ENCODE data around the gene MAPKBP1. TPM values are rescaled to one million over a fixed set of nuclear protein-coding genes. Genes with fewer than 3 reads are reported as not detected.

The MAPKBP1 gene
- total RNA-seq, 1 donor from 2014 or later = 28.9 TPM

- no peaks in the 10 kb centered on the region for H3K27me3 Mint-ChIP-seq
- no peak overlapping the region for H3K27ac Mint-ChIP-seq
- TF ChIP-seq, protein P1, sequence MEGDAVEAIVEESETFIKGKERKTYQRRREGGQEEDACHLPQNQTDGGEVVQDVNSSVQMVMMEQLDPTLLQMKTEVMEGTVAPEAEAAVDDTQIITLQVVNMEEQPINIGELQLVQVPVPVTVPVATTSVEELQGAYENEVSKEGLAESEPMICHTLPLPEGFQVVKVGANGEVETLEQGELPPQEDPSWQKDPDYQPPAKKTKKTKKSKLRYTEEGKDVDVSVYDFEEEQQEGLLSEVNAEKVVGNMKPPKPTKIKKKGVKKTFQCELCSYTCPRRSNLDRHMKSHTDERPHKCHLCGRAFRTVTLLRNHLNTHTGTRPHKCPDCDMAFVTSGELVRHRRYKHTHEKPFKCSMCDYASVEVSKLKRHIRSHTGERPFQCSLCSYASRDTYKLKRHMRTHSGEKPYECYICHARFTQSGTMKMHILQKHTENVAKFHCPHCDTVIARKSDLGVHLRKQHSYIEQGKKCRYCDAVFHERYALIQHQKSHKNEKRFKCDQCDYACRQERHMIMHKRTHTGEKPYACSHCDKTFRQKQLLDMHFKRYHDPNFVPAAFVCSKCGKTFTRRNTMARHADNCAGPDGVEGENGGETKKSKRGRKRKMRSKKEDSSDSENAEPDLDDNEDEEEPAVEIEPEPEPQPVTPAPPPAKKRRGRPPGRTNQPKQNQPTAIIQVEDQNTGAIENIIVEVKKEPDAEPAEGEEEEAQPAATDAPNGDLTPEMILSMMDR (IDR thresholded peaks at IDR 0.05; ENCODE audit: unreplicated experiment) = no peak
- no peak overlapping the region for H3K4me3 Mint-ChIP-seq (ENCODE audit: low read depth)
- no peak for DNase-seq (ENCODE audit: low spot score, unreplicated experiment)
- H3K9me3 Mint-ChIP-seq (ENCODE audit: low read depth) = no peaks in the 10 kb centered on the region
- peaks cover 9% of the 10 kb centered on the region for H3K36me3 Mint-ChIP-seq (ENCODE audit: insufficient read depth)
- no peaks in the 10 kb centered on the region for H3K4me1 Mint-ChIP-seq (ENCODE audit: low read depth)
Measured at GRCh38 chr15:41844814-41845213, 70.5 kb downstream of the MAPKBP1 start.

DNA sequence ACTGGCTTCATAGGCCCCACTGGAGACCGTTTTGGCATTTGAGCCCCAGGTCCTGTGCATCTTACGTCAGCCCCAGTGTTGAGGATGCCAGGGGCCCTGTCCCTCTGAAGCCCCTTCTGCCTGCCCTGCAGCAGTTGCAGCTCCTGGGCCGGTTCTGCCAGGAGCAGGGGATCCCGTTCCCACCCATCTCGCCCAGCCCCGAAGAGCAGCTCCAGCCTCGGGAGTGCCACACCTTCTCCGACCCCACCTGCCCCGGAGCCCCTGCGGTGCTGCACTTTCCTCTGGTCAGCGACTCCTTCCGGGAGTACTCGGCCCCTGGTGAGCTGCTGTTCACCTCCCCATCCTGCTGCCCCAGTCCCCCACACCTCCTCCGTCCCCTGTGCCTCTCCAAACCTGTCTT, 72.9 kb downstream of the MAPKBP1 start:
- Mint-ChIP-seq H3K4me1 (ENCODE audit: low read depth) (no peaks in the 10 kb centered on the region), H3K4me3 (ENCODE audit: low read depth) (no peak overlapping the region), H3K36me3 (ENCODE audit: insufficient read depth) (peaks cover 9% of the 10 kb centered on the region), H3K27ac (no peak overlapping the region), H3K27me3 (no peaks in the 10 kb centered on the region), H3K9me3 (ENCODE audit: low read depth) (no peaks in the 10 kb centered on the region)
- no peak for DNase-seq (ENCODE audit: low spot score, unreplicated experiment)
- TF ChIP-seq, protein P1 (IDR thresholded peaks at IDR 0.05; ENCODE audit: unreplicated experiment) = no peak

GRCh38 chr15:41847981-41848380, 73.7 kb downstream of the MAPKBP1 start:
- TF ChIP-seq, protein P1 (IDR thresholded peaks at IDR 0.05; ENCODE audit: unreplicated experiment) = no peak
- H3K27ac Mint-ChIP-seq = no peak overlapping the region

DNA sequence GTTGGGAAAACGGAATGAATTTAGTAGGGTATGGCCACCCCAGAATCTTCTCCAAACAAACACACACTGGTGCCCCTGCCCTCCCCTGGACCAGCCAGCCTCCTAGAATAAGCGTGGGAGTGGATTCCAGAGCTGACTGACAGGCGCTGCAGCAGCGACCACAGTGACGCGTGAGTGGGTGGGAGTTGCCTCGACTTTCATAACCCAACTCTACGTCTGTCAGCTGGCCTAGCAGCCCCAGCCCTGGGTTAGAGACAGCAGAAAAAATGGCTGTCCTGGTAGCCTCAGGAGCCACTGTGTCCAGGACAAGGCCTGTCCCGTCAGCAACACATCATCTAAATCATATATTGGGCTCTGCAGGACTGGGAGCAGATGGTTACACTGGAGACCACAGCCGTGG, 74.3 kb downstream of the MAPKBP1 start:
- Mint-ChIP-seq H3K4me3 (ENCODE audit: low read depth) (no peak overlapping the region), H3K27me3 (no peaks in the 10 kb centered on the region), H3K27ac (no peak overlapping the region)

More at GRCh38 chr15:41847981-41848380, 73.7 kb downstream of the MAPKBP1 start:
- no peak overlapping the region for H3K4me3 Mint-ChIP-seq (ENCODE audit: low read depth)
- DNase-seq (ENCODE audit: low spot score, unreplicated experiment) = no peak
- H3K36me3 Mint-ChIP-seq (ENCODE audit: insufficient read depth) = peaks cover 7% of the 10 kb centered on the region
- no peaks in the 10 kb centered on the region for H3K9me3 Mint-ChIP-seq (ENCODE audit: low read depth)
- H3K4me1 Mint-ChIP-seq (ENCODE audit: low read depth) = no peaks in the 10 kb centered on the region
- H3K27me3 Mint-ChIP-seq = no peaks in the 10 kb centered on the region

DNA sequence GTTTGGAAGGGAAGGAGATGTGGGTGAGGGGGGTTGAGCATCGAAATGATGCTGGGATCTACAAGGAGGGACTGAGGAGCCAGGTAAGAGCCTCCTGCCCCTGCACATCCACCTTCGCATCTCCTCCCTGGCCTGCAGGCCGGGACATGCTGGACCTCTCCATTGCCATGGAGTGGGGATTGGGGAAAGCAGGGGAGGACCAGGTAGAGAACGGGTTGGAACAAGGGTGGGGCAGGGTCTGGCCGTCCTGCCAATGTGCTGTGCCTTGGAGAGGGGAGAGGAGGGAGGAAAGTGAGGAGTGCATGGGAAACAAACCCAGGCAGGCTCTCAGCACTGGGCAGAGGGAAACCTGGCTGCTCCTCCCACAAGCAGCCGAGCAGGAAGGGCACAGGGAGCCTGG, 74.9 kb downstream of the MAPKBP1 start:
- Mint-ChIP-seq H3K4me1 (ENCODE audit: low read depth) (no peaks in the 10 kb centered on the region), H3K27ac (no peak overlapping the region), H3K27me3 (no peaks in the 10 kb centered on the region), H3K36me3 (ENCODE audit: insufficient read depth) (peaks cover 7% of the 10 kb centered on the region), H3K4me3 (ENCODE audit: low read depth) (no peak overlapping the region), H3K9me3 (ENCODE audit: low read depth) (no peaks in the 10 kb centered on the region)
- DNase-seq (ENCODE audit: low spot score, unreplicated experiment) = no peak
- TF ChIP-seq, protein P1 (IDR thresholded peaks at IDR 0.05; ENCODE audit: unreplicated experiment) = no peak

More for the DNA sequence above, 74.3 kb downstream of the MAPKBP1 start:
- TF ChIP-seq, protein P1 (IDR thresholded peaks at IDR 0.05; ENCODE audit: unreplicated experiment) = no peak
- Mint-ChIP-seq H3K9me3 (ENCODE audit: low read depth) (no peaks in the 10 kb centered on the region), H3K36me3 (ENCODE audit: insufficient read depth) (peaks cover 7% of the 10 kb centered on the region), H3K4me1 (ENCODE audit: low read depth) (no peaks in the 10 kb centered on the region)
- no peak for DNase-seq (ENCODE audit: low spot score, unreplicated experiment)

All from progenitor cell of endocrine pancreas (in vitro differentiated cells).